Tibial nerve (tissue), 4 donors: ENCODE results near the gene CLEC20A. TPM values are rescaled to one million over a fixed set of nuclear protein-coding genes. Genes with fewer than 3 reads are reported as not detected.
"Not testable (repeated sequence)": the region's sequence is repeated elsewhere in the genome, so short reads cannot be mapped to it uniquely, and the experiment has no call there.

Experiments used
- DNase-seq, 2 donors: peaks; one replicate each; pipeline ENCODE4 v3.0.0-alpha.2; 2019; ENCODE audit warnings: low spot score in 2 of 2
- H3K27ac ChIP-seq, 4 donors: fragments of 200-600 bp; sonication (generic) in 3 of 4; one replicate each; pipeline ENCODE4 v1.5.1; 2017 to 2019; ENCODE audit warnings: mild to moderate bottlenecking in 1 of 4
- H3K27me3 ChIP-seq, 2 donors: fragments of 200-600 bp; sonication (generic) in 1 of 2; one replicate each; pipeline versions ENCODE4 v1.5.1 to v1.6.0; 2017 to 2019
- H3K36me3 ChIP-seq, 3 donors: fragments of 200-600 bp; sonication (generic); one replicate each; pipeline ENCODE4 v1.5.1; 2018 to 2019
- H3K4me1 ChIP-seq, 4 donors: fragments of 200-600 bp; sonication (generic) in 3 of 4; one replicate each; pipeline ENCODE4 v1.5.1; 2017 to 2019
- H3K4me3 ChIP-seq, 4 donors: fragments of 200-600 bp; sonication (generic) in 3 of 4; one replicate each; pipeline ENCODE4 v1.5.1; 2017 to 2019; ENCODE audit warnings: mild to moderate bottlenecking in 1 of 4, moderate library complexity in 1 of 4
- H3K9me3 ChIP-seq, 4 donors: fragments of 200-600 bp; sonication (generic) in 3 of 4; one replicate each; pipeline ENCODE4 v1.5.1; 2017 to 2019
- CTCF ChIP-seq, 5 experiments: fragments of 200-600 bp in 3 of 5; fragments of 450-650 bp in 2 of 5; sonication (generic) in 3 of 5; IDR thresholded peaks; one replicate each; pipeline ENCODE4 v1.5.1; 2016 to 2019; ENCODE audit warnings: antibody characterized with exemption in 5 of 5, mild to moderate bottlenecking in 3 of 5, moderate library complexity in 2 of 5
- EP300 ChIP-seq, 2 donors: sonication (generic); formaldehyde crosslinking; IDR thresholded peaks; one replicate each; pipeline ENCODE4 v1.6.1; 2017; ENCODE audit warnings: antibody characterized with exemption in 2 of 2, mild to moderate bottlenecking in 1 of 2
- POLR2A ChIP-seq, 2 donors: fragments of 450-650 bp; IDR thresholded peaks; one replicate each; pipeline ENCODE4 v1.6.1; 2017; ENCODE audit warnings: antibody characterized with exemption in 2 of 2, mild to moderate bottlenecking in 2 of 2, moderate library complexity in 2 of 2
- WGBS, 2 donors: methylation state at CpG; one replicate each; pipeline ENCODE4 v1.1.5; 2018; 5-methylcytosine and 5-hydroxymethylcytosine counted together
- total RNA-seq, 4 donors: library from RNA; depleted of rRNA; stranded (reverse); fragments of >200 nt; gene quantifications; one replicate each; pipeline ENCODE4 v1.1.0, GENCODE V29; 2016

Gene CLEC20A
- total RNA-seq, 4 donors from 2014 or later: 1.5 to 4.6 TPM; not detected in 2

GRCh38 chr1:178504286-178504685, 7.5 kb upstream of the CLEC20A start:
- Histone ChIP-seq H3K27ac (no peak overlapping the region), H3K27me3 (no peaks in the 10 kb centered on the region), H3K9me3 (no peaks in the 10 kb centered on the region), H3K4me1 (no peaks in the 10 kb centered on the region), H3K4me3 (no peak overlapping the region), H3K36me3 (no peaks in the 10 kb centered on the region)
- 87 to 97% methylated on average over 4 of the region's 4 CpGs for WGBS, 2 donors
- no peak for DNase-seq
- no peak for TF ChIP-seq CTCF (IDR thresholded peaks at IDR 0.05)
- no peak for TF ChIP-seq POLR2A (IDR thresholded peaks at IDR 0.05)
- no peak for TF ChIP-seq EP300 (IDR thresholded peaks at IDR 0.05)

GRCh38 chr1:178503849-178504248, 7.1 kb upstream of the CLEC20A start:
- no peak overlapping the region for H3K27ac ChIP-seq
- no peak overlapping the region for H3K4me3 ChIP-seq
- TF ChIP-seq EP300 (IDR thresholded peaks at IDR 0.05) (no peak), CTCF (IDR thresholded peaks at IDR 0.05) (no peak), POLR2A (IDR thresholded peaks at IDR 0.05) (no peak)
- H3K36me3 ChIP-seq: no peaks in the 10 kb centered on the region
- DNase-seq: no peak
- H3K4me1 ChIP-seq: no peaks in the 10 kb centered on the region
- H3K9me3 ChIP-seq: no peaks in the 10 kb centered on the region
- H3K27me3 ChIP-seq: no peaks in the 10 kb centered on the region
- WGBS, 2 donors: 76 to 80% methylated on average over 5 to 6 of the region's 6 CpGs

- H3K36me3 ChIP-seq, H3K4me3 ChIP-seq, H3K27me3 ChIP-seq, H3K9me3 ChIP-seq, H3K4me1 ChIP-seq, DNase-seq, H3K27ac ChIP-seq: not testable (repeated sequence)
- WGBS, 2 donors: 97 to 98% methylated on average over 14 of the region's 14 CpGs
Observed at GRCh38 chr1:178503316-178503715, 6.6 kb upstream of the CLEC20A start.

GRCh38 chr1:178502856-178503255, 6.1 kb upstream of the CLEC20A start:
- Histone ChIP-seq H3K27me3 (no peaks in the 10 kb centered on the region), H3K36me3 (no peaks in the 10 kb centered on the region), H3K9me3 (no peaks in the 10 kb centered on the region), H3K4me1 (no peaks in the 10 kb centered on the region), H3K27ac (no peak overlapping the region), H3K4me3 (no peak overlapping the region)
- 87 to 89% methylated on average over 5 of the region's 5 CpGs for WGBS, 2 donors
- no peak for DNase-seq
- no peak for TF ChIP-seq EP300 (IDR thresholded peaks at IDR 0.05)
- no peak for TF ChIP-seq POLR2A (IDR thresholded peaks at IDR 0.05)
- TF ChIP-seq CTCF (IDR thresholded peaks at IDR 0.05): no peak

- H3K4me1 ChIP-seq: no peaks in the 10 kb centered on the region
- no peaks in the 10 kb centered on the region for H3K27me3 ChIP-seq
- no peak overlapping the region for H3K4me3 ChIP-seq
- no peaks in the 10 kb centered on the region for H3K36me3 ChIP-seq
- H3K27ac ChIP-seq: no peak overlapping the region
- DNase-seq: no peak
- TF ChIP-seq CTCF (IDR thresholded peaks at IDR 0.05) (no peak), EP300 (IDR thresholded peaks at IDR 0.05) (no peak), POLR2A (IDR thresholded peaks at IDR 0.05) (no peak)
- no peaks in the 10 kb centered on the region for H3K9me3 ChIP-seq
- WGBS, 2 donors: 92% methylated on average over 3 of the region's 3 CpGs
Observed at GRCh38 chr1:178502330-178502714, 5.6 kb upstream of the CLEC20A start.

- Histone ChIP-seq H3K9me3 (no peaks in the 10 kb centered on the region), H3K27ac (no peak overlapping the region), H3K4me3 (no peak overlapping the region), H3K4me1 (no peaks in the 10 kb centered on the region), H3K27me3 (no peaks in the 10 kb centered on the region), H3K36me3 (no peaks in the 10 kb centered on the region)
- no peak for TF ChIP-seq EP300 (IDR thresholded peaks at IDR 0.05)
- no peak for TF ChIP-seq POLR2A (IDR thresholded peaks at IDR 0.05)
- TF ChIP-seq CTCF (IDR thresholded peaks at IDR 0.05): peak; percentile 74 to 84 (median 81)
- WGBS, 2 donors: 27% methylated on average over 5 of the region's 5 CpGs
- DNase-seq: peak; percentile 37 to 45
Observed at GRCh38 chr1:178501705-178502329, 5.1 kb upstream of the CLEC20A start.
